Sigmoid colon (tissue), 4 donors: Measurements from ENCODE around the gene CMSS1.

ENCODE experiments used
- CTCF ChIP-seq, 4 experiments: fragments of 450-650 bp in 3 of 4; fragments of 200-600 bp in 1 of 4; IDR thresholded peaks; one replicate each; pipeline ENCODE4 v1.5.1; 2016 to 2019; ENCODE audit warnings: antibody characterized with exemption in 4 of 4, mild to moderate bottlenecking in 3 of 4, moderate library complexity in 2 of 4
- POLR2AphosphoS5 ChIP-seq, 4 donors: sonication (generic); formaldehyde crosslinking; IDR thresholded peaks; one replicate each; pipeline ENCODE4 v1.6.1; 2017; ENCODE audit warnings: antibody characterized with exemption in 4 of 4

GRCh38 chr3:99902091-99902490 lies 84.4 kb downstream of the CMSS1 start:
- no peak for TF ChIP-seq POLR2AphosphoS5 (IDR thresholded peaks at IDR 0.05)
- TF ChIP-seq CTCF (IDR thresholded peaks at IDR 0.05): no peak
